CD14-positive monocyte (primary cell): ENCODE data around the gene IKBIP. TPM values are rescaled to one million over a fixed set of nuclear protein-coding genes. Genes with fewer than 3 reads are reported as not detected.

Experiments used
- DNase-seq, 3 donors: peaks; one replicate each; pipeline ENCODE4 v3.0.0-alpha.2; 2011 to 2022
- H2AFZ ChIP-seq: 2 replicates; pipeline ENCODE4 v1.6.0; 2012; ENCODE audit warnings: mild to moderate bottlenecking, low read depth, low read length, inconsistent platforms; ENCODE audit not compliant: insufficient read depth, poor library complexity, severe bottlenecking
- H3K27ac ChIP-seq, 2 donors: 1 replicate in 1 of 2; 2 replicates in 1 of 2; pipeline ENCODE4 v1.5.1; 2012 to 2013; ENCODE audit warnings: low read length in 2 of 2, control low read depth in 1 of 2, inconsistent platforms in 1 of 2, low read depth in 1 of 2, mild to moderate bottlenecking in 1 of 2
- H3K27me3 ChIP-seq, 2 donors: one replicate each; pipeline versions ENCODE4 v1.6.0 to v1.6.1; 2011 to 2013; ENCODE audit warnings: low read length in 2 of 2; ENCODE audit not compliant: control insufficient read depth in 2 of 2, insufficient read depth in 2 of 2
- H3K36me3 ChIP-seq, 2 donors: replicated peaks in 1 of 2; 1 replicate in 1 of 2; 2 replicates in 1 of 2; pipeline versions ENCODE4 v1.5.1 to v1.6.1; 2012 to 2013; ENCODE audit warnings: low read length in 2 of 2, control low read depth in 1 of 2, inconsistent platforms in 1 of 2, mild to moderate bottlenecking in 1 of 2; ENCODE audit not compliant: insufficient read depth in 2 of 2, control insufficient read depth in 1 of 2
- H3K4me1 ChIP-seq, 2 donors: 1 replicate in 1 of 2; 2 replicates in 1 of 2; pipeline versions ENCODE4 v1.5.1 to v1.6.1; 2012 to 2013; ENCODE audit warnings: low read length in 2 of 2, control low read depth in 1 of 2, inconsistent platforms in 1 of 2, mild to moderate bottlenecking in 1 of 2, moderate library complexity in 1 of 2; ENCODE audit not compliant: insufficient read depth in 2 of 2, control insufficient read depth in 1 of 2
- H3K4me2 ChIP-seq: replicated peaks from 2 replicates; pipeline ENCODE3; 2012; ENCODE audit warnings: low read length, moderate library complexity, mild to moderate bottlenecking; ENCODE audit not compliant: poor library complexity, severe bottlenecking; ENCODE audit errors: extremely low read depth
- H3K4me3 ChIP-seq, 3 experiments: fragments of 200-600 bp in 1 of 3; sonication (generic) in 1 of 3; replicated peaks in 1 of 3; 1 replicate in 2 of 3; 2 replicates in 1 of 3; pipeline ENCODE4 v1.5.1; 2011 to 2013; ENCODE audit warnings: low read length in 3 of 3, mild to moderate bottlenecking in 3 of 3, control low read depth in 2 of 3, low read depth in 2 of 3, inconsistent platforms in 1 of 3, moderate library complexity in 1 of 3
- H3K79me2 ChIP-seq: 2 replicates; pipeline ENCODE4 v1.6.0; 2012; ENCODE audit warnings: mild to moderate bottlenecking, control low read depth, inconsistent platforms, low read length, moderate library complexity; ENCODE audit not compliant: insufficient read depth
- H3K9ac ChIP-seq: 2 replicates; pipeline ENCODE4 v1.6.0; 2017; ENCODE audit warnings: low read length, mild to moderate bottlenecking; ENCODE audit not compliant: insufficient read depth, poor library complexity, severe bottlenecking
- H3K9me3 ChIP-seq, 2 donors: replicated peaks in 1 of 2; 1 replicate in 1 of 2; 2 replicates in 1 of 2; pipeline versions ENCODE4 v1.5.1 to v1.6.1; 2012 to 2013; ENCODE audit warnings: low read length in 2 of 2, control low read depth in 1 of 2; ENCODE audit not compliant: control insufficient read depth in 1 of 2, insufficient read depth in 1 of 2
- H4K20me1 ChIP-seq: 2 replicates; pipeline ENCODE4 v1.6.0; 2012; ENCODE audit warnings: mild to moderate bottlenecking, low read length, control low read depth, moderate library complexity; ENCODE audit not compliant: insufficient read depth
- H3K27ac Mint-ChIP-seq, 7 donors: one replicate each; pipeline ENCODE4 v1.8.0; 2020; ENCODE audit warnings: mild to moderate bottlenecking in 7 of 7, mixed read lengths in 7 of 7, moderate library complexity in 6 of 7, inconsistent platforms in 2 of 7
- H3K27me3 Mint-ChIP-seq, 3 donors: one replicate each; pipeline ENCODE4 v1.8.0; 2021 to 2022; ENCODE audit warnings: low read depth in 3 of 3, mild to moderate bottlenecking in 3 of 3, mixed read lengths in 3 of 3, moderate library complexity in 3 of 3, inconsistent platforms in 1 of 3
- H3K36me3 Mint-ChIP-seq, 2 donors: one replicate each; pipeline ENCODE4 v1.8.0; 2020; ENCODE audit warnings: mixed read lengths in 2 of 2, inconsistent platforms in 1 of 2, mild to moderate bottlenecking in 1 of 2
- H3K4me1 Mint-ChIP-seq: one replicate; pipeline ENCODE4 v1.8.0; 2020; ENCODE audit warnings: mild to moderate bottlenecking, mixed read lengths
- H3K4me3 Mint-ChIP-seq, 2 donors: one replicate each; pipeline ENCODE4 v1.8.0; 2020; ENCODE audit warnings: mild to moderate bottlenecking in 2 of 2, mixed read lengths in 2 of 2, moderate library complexity in 1 of 2
- H3K9me3 Mint-ChIP-seq, 7 donors: one replicate each; pipeline ENCODE4 v1.8.0; 2020 to 2022; ENCODE audit warnings: mixed read lengths in 7 of 7, mild to moderate bottlenecking in 6 of 7, moderate library complexity in 6 of 7, inconsistent platforms in 2 of 7
- CTCF ChIP-seq: fragments of 200-600 bp; IDR thresholded peaks from one replicate; pipeline ENCODE4 v1.8.0; 2022; ENCODE audit warnings: antibody characterized with exemption, mild to moderate bottlenecking
- WGBS: methylation state at CpG from one replicate; pipeline ENCODE4 v1.1.5; 2013; ENCODE audit warnings: missing lambda C conversion rate; ENCODE audit not compliant: insufficient coverage; 5-methylcytosine and 5-hydroxymethylcytosine counted together
- intact Hi-C, 2 donors: fragments of 100-400 bp; cut with micrococcal nuclease; formaldehyde crosslinking; loops; one replicate each; pipeline versions ENCODE4 v1.15.0 to v1.15.1; 2023
- polyA plus RNA-seq, 3 donors: library from polyadenylated mRNA; depleted of rRNA in 1 of 3; unstranded in 2 of 3; stranded (reverse) in 1 of 3; fragments of 300-500 nt in 2 of 3; fragments of >200 nt in 1 of 3; fragmentation: Illumina TruSeq in 2 of 3; gene quantifications; 1 replicate in 2 of 3; 2 replicates in 1 of 3; pipeline ENCODE4 v1.2.3, GENCODE V29; 2012 to 2021

IKBIP gene
- polyA plus RNA-seq, 3 donors, result 4.6 to 22.1 (median 18.4) TPM

GRCh38 chr12:98618952-98619351 is 25.6 kb downstream of the IKBIP start:
- Mint-ChIP-seq H3K9me3 (peaks cover 0 to 2% (median 0%) of the 10 kb centered on the region in 7 donors), H3K36me3 (peaks cover 4% of the 10 kb centered on the region in 2 donors), H3K4me1 (peaks cover 61% of the 10 kb centered on the region), H3K4me3 (peak overlapping the region in 1 of 2 donors; percentile 77), H3K27me3 (no peaks in the 10 kb centered on the region), H3K27ac (peak overlapping the region; percentile 84 to 97 (median 95))
- H3K4me1 ChIP-seq, result peaks cover 58 to 81% of the 10 kb centered on the region in 2 donors
- H3K27me3 ChIP-seq, result no peaks in the 10 kb centered on the region
- DNase-seq, result peak; percentile 67 to 97 (median 85)
- H3K27ac ChIP-seq, result peak overlapping the region; percentile 70 to 79
- no peak overlapping the region for H2AFZ ChIP-seq
- no peaks in the 10 kb centered on the region for H3K9me3 ChIP-seq
- peaks cover 52% of the 10 kb centered on the region for H3K79me2 ChIP-seq
- WGBS, result no CpG with 5 or more reads among the region's 4 CpGs
- intact Hi-C loops, result no loop called here
- H4K20me1 ChIP-seq, result no peaks in the 10 kb centered on the region
- no peaks in the 10 kb centered on the region for H3K36me3 ChIP-seq
- no peak overlapping the region for H3K9ac ChIP-seq
- TF ChIP-seq CTCF, result no peak
- H3K4me2 ChIP-seq, result peak overlapping the region; percentile 80
- peak overlapping the region in 1 of 3 experiments; percentile 71 for H3K4me3 ChIP-seq

GRCh38 chr12:98612696-98613334 is 31.8 kb downstream of the IKBIP start:
- Mint-ChIP-seq H3K9me3 (no peaks in the 10 kb centered on the region), H3K27me3 (no peaks in the 10 kb centered on the region), H3K27ac (peak overlapping the region; percentile 92 to 98 (median 97)), H3K4me1 (peaks cover 72% of the 10 kb centered on the region), H3K36me3 (peaks cover 4 to 8% of the 10 kb centered on the region in 2 donors), H3K4me3 (peak overlapping the region; percentile 56 to 66)
- H3K36me3 ChIP-seq, result no peaks in the 10 kb centered on the region
- no peak for TF ChIP-seq CTCF
- H3K27ac ChIP-seq, result peak overlapping the region; percentile 75 to 83
- intact Hi-C loops, result no loop called here
- peaks cover 53 to 77% of the 10 kb centered on the region in 2 donors for H3K4me1 ChIP-seq
- no peaks in the 10 kb centered on the region for H3K9me3 ChIP-seq
- H4K20me1 ChIP-seq, result no peaks in the 10 kb centered on the region
- H3K4me3 ChIP-seq, result peak overlapping the region in 1 of 3 experiments; percentile 44
- DNase-seq, result peak; percentile 40 to 62 (median 43)
- peak overlapping the region; percentile 21 for H3K9ac ChIP-seq
- peaks cover 29% of the 10 kb centered on the region for H3K79me2 ChIP-seq
- WGBS, result 0% methylated on average over 1 of the region's 5 CpGs
- H2AFZ ChIP-seq, result peak overlapping the region; percentile 75
- no peaks in the 10 kb centered on the region for H3K27me3 ChIP-seq
- H3K4me2 ChIP-seq, result peak overlapping the region; percentile 56
